ENCODE measurements around the gene RARRES2.
A peak's percentile ranks its signal among the peaks of the same experiment; 100 is the strongest.

Gene RARRES2

DNA sequence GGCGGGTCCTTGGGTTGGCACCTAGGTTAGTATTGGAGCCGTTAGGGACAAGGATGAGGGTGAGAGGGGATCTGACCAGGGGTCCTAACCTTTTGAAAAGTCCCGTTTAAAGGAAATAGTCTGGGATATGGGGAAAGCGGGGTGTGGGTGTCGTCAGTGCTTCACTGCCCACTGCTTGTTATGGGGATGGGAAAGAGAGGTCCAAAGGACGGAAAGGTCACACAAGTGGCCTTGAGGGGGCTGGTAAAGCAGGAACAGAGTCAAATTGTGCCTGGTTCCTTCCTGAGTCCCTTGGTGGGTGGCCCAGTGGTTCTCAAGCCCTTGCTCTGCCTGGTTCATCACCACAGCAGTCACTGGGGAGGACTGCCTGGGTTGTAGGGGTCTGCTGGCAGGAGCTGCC, 35.1 kb upstream of the RARRES2 start:
- FAIRE-seq: no peak

DNA sequence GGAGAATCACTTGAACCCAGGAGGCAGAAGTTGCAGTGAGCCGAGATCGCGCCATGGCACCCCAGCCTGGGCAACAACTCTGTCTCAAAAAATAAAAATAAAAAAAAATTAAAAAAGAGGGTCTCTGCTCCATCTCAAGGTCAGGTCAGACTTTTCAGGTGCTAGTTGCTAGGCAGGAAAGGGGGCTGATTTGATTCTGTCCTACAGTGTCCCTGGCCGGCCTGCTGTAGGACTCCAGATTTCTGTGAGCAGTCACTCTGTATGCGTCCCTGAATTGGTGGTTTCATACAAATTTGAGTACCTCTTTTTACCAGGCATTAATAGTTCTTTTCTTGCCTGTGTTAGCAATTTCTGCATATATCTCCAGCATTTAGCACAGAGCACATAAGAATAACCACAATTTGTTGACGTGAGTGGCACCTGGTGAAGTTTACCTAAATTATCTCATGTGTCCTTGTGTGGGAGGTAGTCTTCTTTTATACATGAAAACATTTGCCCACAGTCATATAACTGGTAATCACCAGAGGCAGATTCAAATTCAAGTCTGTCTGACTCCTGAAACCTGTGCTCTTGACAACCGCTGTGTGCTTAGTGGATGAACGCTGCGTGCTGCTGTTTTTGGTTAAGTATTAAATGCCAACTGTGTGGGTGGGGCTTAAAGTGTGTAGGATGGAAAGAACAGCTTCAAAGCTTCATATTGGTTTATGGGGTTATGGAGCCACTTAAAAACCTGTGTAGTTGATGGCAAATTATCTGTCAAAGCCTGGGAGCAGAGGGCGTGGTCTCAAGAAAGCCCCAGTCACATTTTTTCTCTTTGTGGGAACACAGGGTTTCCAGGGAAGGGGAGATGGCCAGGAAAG, 34.5 kb upstream of the RARRES2 start:
- FAIRE-seq: no peak

DNA sequence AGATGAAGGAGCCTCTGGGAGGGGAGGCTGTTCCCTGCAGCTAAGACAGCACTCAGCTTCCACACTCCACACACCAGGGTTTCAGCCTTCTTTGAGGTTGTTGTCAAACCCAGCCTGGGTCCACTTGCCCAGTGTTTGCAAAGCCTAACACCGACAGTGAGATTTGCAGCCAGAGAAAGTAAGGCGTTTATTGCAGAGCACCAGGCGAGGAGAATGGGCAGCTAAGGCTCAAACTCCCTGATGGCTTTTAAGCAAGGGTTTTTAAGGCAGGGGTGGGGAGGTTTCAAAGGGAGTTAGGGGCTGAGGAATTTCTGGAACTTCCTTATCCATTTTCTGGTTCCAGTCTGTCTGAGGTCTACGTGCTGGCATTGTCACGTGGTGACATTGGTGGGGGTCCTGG, 33.0 kb upstream of the RARRES2 start:
- FAIRE-seq: no peak

DNA sequence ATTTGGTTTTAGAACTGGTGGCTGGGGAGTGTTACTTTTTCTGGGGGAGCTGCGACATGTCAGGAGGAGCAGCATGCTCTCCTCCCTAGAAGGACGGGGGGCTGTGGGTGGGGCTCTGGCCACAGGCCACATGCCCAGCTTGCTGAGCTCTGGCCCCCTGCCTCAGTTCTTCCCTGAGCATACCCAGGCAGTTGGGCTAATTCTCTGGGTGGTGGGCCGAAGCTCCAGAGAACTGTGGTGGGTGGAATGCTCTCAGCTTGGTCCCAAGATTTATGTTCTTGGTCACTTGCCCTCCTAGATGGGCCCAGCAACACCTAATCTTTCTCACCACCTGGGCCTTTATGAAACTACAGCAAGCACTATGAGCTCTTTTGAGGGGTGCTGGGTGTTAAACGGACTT, 32.6 kb upstream of the RARRES2 start:
- no peak for FAIRE-seq

DNA sequence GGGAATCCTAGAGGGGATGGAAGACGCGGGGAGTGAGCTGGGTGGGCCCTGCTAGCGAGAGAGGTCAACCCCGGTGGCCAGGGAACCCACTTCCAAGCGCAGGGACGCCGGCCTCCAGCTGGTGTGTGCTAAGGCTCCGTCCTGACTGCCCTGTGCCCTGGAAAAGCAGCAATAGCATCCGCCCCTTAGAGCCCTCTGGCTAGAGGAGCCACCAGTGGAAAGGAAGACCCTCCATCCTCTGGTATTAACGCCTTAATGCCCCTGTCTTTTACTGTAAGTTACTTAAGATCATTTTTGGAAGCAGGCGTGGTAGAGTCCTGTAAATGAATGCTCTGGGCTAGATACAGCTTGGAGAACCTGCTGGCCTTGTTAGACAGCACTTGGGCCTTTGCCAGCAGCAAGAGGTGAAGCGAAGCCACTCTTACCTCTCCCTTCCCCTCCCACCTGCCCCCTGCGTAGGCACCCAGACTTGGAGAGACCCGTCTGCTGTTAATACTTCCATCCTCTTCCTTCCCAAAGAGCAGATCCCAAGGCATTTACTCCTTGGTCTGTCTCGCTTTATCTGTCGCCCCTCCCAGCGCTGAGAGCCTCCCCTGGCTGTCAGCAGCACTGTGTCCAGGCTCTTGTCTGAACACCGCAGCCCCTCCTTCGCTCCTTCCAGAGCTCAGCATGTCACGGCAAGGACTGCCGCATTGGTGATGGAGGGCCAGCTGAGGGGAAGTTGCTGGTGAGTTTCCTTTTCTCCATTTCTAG, 31.8 kb upstream of the RARRES2 start:
- no peak for FAIRE-seq

DNA sequence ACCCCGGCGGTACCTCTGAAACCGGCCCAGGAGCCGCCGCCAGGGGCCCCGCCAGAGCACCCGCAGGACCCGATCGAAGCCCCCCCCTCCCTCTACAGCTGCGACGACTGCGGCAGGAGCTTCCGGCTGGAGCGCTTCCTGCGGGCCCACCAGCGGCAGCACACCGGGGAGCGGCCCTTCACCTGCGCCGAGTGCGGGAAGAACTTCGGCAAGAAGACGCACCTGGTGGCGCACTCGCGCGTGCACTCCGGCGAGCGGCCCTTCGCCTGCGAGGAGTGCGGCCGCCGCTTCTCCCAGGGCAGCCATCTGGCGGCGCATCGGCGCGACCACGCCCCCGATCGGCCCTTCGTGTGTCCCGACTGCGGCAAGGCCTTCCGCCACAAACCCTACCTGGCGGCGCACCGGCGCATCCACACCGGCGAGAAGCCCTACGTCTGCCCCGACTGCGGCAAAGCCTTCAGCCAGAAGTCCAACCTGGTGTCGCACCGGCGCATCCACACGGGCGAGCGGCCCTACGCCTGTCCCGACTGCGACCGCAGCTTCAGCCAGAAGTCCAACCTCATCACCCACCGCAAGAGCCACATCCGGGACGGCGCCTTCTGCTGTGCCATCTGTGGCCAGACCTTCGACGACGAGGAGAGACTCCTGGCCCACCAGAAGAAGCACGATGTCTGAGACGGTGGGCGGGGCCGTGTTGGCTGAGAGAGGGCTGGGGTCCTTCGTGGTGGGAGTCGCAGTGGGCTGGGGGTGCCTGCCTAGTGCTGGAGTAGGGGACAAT, 31.0 kb upstream of the RARRES2 start:
- FAIRE-seq: no peak

DNA sequence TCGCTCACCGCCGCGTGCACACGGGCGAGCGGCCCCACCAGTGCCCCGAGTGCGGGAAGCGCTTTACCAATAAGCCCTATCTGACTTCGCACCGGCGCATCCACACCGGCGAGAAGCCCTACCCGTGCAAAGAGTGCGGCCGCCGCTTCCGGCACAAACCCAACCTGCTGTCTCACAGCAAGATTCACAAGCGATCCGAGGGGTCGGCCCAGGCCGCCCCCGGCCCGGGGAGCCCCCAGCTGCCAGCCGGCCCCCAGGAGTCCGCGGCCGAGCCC, 30.5 kb upstream of the RARRES2 start:
- no peak for FAIRE-seq

DNA sequence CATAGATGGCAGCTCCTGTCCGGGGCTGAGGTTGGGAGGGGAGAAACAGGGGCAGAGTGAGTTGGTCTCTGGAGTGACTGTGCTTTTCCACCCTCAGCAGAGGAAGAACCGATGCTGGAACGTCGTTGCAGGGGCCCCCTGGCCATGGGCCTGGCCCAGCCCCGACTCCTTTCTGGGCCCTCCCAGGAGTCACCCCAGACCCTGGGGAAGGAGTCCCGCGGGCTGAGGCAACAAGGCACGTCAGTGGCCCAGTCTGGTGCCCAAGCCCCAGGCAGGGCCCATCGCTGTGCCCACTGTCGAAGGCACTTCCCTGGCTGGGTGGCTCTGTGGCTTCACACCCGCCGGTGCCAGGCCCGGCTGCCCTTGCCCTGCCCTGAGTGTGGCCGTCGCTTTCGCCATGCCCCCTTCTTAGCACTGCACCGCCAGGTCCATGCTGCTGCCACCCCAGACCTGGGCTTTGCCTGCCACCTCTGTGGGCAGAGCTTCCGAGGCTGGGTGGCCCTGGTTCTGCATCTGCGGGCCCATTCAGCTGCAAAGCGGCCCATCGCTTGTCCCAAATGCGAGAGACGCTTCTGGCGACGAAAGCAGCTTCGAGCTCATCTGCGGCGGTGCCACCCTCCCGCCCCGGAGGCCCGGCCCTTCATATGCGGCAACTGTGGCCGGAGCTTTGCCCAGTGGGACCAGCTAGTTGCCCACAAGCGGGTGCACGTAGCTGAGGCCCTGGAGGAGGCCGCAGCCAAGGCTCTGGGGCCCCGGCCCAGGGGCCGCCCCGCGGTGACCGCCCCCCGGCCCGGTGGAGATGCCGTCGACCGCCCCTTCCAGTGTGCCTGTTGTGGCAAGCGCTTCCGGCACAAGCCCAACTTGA, 29.9 kb upstream of the RARRES2 start:
- FAIRE-seq: no peak

DNA sequence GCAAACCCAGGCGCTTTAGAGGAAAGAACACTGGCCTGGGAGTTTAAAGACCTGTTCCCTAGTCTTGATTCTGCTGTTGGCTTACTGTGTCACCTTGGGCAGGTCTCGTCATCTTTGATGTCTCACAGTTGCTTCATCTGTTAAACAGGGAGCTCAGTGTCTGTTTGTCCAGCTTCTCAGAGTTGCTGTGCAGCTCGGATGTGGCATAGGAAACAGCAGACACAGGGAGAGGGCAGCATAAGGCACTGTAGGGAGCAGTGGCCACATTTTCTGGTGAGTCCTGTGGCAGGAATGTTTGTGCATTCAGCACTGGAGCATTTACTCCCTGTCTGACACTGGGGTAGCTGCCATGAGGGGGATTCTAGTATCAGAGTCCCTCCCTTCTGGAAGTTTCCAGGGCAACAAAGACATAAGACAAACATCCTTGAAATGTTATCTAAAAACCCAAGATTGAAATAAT, 29.2 kb upstream of the RARRES2 start:
- FAIRE-seq: no peak

DNA sequence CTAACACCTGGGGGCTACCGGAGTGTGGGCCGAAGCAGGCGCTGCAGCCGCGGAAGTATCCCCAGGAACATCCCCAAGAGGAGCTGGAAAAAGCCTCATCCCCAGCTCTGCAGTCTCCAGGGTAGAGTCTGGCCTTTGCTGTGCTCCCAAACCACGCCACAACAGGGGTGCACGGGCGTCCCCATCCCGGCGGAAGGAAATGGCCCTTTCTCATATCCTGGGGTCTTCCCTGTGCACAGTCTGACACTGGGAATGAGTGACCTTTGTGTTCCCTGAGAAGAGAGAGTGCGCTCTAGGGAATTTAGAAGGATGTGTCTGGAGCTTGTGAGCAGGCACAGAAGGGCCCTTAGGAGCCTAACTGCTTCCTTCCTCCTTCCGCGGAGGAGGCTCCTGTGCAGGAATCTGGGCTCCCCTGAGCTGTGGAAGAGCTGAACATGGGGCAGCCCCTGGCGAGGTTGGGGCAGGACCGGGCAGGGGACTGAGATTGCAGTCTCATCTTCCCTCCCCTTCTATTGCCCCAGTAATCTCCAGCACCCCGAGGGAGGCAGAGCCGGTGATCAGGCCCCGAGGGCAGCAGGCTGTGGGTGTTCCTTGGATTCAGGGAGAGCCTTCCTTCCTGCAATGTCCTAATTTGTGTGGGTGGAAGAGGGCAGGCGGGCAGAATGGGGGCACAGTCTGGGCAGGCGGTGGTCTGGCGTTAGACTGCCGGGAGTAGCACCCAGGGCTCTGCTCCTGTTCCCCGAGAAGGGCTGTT, 28.5 kb upstream of the RARRES2 start:
- no peak for FAIRE-seq

DNA sequence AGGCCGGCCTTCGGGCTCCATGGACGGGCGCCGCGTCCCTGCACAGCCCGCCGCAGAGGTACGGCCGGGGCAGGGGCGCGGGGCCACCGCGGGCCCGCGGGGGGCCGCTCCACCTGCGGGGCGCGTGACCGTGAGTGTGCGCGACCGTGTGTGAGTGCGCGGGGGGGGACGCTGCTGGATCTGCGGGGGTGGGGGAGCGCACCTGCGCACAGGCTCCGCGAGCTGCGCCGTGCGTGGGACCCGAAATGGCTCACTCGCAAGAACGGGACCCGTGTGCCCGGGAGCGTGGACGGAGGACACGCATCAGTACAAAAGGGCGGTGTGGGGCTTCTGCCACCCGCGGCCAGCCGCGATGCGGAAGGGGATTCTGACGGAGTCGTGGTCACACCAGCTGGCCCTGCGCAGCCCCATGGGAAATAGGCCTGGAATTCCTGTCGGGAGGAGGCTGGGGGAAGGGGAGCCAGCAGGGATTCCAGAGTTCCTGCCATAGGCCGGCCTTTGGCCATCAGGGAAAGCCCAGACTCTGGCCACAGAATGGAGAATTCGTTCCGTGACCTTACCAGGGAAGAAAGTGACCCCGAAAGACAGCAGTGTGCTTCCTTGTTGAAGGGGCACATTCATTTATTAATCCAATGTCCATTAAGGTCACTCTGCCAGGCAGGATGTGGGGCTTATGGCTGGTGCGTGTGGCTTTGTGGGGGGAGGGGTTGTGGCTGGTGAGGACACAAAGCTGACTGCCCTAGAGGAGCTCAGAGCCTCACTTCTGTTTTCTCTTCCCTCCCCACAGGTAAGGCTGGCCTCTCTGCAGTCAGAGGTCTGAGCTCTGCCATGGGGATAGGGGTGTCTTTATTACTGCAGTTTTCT, 27.7 kb upstream of the RARRES2 start:
- FAIRE-seq: no peak

DNA sequence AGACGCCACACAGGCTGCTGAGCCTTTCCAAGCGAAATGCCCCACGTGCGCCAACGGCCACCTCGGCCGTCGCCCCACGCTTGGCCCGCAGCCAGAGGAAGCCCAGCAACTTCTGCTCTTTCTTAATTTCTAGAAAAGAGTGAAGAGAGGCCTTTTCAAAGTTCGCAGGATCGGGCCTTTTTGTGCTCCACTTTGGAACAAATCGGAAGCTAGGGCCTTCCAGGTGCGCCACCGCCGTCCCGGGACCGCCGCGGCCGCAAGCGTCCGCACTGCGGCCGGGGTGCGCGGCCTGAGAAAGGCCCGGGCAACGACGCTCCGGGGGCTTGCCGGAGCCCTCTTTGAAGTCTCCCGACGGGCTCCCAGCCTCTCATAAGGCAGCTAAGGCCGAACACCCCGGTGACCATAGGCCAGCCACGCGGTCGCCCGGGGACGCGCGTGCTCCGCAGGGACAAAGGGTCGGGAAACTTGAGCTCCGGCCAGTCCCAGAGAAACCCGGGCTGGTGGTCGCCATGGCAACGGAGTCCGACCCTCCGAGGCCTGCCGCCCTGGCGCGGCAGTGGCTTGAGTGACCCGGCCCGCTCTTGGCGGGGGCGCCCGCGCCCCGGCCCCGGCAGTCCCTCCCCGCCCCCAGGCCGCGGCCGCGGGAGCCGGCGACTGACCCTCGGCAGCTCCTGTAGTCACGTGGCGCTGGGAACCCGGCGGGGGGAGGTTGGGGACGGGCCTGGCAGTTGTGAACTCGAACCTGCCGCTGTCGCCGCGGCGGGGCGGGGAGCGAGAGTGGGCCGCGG, 26.9 kb upstream of the RARRES2 start, which contains the start of gene REPIN1:
Gene REPIN1, plus strand, starts transcription at position 727 of the 788 bp plus-strand sequence. CDS start 890 bp downstream, outside the sequence.
- no peak for FAIRE-seq

DNA sequence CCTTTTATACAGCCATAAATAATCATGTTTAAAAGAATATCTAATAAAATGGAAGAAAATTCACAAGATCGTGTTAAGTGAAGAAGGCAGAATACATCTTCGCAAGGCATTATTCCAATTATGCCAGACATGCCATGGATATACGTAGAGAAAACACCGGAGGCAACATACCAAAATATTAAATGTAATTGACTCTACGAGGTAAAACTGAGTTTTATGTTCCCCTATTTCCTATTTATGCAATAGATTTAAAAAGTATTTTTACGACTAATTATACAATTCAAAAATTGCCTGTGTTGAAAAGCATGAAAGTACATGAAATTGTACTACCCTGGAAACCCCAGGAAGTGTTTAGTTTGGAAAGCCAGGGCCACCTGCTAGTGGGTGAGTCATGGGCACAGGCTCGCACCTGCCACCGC, 26.3 kb upstream of the RARRES2 start:
- FAIRE-seq: peak; percentile 81

DNA sequence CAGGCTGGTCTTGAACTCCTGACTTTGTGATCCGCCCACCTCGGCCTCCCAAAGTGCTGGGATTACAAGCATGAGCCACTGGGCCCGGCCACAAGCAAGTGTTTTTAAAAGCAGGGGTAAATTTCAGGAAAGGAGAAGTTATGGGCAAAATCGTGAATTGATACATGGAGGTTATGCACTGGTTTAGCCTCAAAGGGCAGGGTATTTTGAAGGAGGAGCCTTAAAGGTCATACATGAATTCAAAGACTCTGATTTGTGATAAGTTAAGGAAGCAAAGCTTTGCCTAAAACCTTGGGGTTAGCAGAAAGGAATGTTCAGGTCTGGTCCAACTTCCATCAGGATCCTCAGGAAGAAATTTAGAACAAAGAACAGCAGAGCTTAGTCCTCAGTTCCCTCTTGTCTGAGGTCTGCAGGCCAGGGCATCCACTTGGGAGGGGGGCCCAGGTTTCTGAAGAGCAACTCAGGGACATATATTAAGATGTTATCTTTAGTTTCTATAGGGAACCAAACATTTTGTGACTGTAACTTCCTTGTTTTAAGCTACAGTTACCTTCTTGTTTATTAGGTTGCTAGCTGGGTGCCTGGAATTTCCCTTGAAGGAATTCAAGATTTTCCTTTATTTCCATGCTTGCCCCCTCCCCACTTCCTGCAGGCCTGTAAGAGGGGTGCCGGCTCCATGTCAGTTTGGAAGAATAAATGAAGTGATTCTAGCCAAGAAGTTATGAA, 24.4 kb upstream of the RARRES2 start:
- FAIRE-seq: no peak

DNA sequence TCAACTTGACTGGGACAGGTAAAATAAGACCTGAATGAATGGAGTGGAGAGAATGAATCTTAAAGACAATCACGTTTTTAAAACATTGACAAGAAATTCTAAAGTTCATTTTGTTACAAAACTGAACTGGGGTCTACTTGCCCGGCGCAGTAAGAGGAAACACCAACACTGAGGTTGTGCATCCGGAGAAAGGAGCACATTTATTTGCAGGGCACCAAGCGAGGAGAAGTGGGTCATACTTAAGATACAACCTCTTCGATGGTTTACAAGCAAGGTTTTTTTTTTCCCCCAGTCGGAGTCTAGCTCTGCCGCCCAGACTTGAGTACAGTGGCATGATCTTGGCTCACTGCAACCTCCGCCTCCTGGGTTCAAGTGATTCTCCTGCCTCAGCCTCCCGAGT, 23.8 kb upstream of the RARRES2 start:
- FAIRE-seq: no peak

DNA sequence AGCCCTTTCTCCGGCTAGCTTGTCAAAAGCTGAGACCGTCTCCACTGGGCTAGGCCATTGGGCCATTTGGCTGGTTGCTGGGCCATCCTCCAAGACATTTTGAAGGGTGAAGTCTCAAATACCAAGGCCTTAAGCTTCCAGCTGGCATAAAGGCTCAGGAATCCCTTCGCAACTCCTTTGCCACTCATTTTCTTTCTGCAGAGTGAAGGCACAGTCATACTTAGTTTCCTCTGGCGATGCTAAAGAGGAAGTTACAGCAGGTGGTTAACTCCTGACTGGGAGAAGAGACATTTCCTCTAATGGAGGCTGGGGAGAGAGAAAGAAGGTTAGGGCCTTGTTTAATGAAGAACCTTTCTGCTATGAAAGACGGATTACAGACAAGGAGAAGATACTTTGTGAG, 22.4 kb upstream of the RARRES2 start:
- no peak for FAIRE-seq

DNA sequence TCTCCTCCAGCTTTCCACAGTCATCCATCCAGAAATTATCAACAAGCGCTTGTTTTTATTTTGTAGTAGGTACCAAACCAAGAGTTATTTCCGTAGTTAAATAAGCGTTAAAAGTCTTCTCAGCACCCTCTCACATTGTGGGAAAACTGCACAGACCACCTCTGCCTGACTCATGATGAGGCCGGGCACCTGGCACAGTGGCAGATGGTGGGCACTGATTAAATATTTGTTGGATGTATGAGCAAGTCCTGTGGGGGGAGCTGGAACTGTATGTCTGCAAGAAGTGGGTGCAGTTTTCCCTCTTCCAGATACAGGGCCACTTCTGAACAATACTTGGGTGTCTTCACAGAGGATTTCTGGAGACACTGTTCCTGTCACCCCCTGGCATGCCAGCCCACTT, 21.9 kb upstream of the RARRES2 start:
- FAIRE-seq: no peak

DNA sequence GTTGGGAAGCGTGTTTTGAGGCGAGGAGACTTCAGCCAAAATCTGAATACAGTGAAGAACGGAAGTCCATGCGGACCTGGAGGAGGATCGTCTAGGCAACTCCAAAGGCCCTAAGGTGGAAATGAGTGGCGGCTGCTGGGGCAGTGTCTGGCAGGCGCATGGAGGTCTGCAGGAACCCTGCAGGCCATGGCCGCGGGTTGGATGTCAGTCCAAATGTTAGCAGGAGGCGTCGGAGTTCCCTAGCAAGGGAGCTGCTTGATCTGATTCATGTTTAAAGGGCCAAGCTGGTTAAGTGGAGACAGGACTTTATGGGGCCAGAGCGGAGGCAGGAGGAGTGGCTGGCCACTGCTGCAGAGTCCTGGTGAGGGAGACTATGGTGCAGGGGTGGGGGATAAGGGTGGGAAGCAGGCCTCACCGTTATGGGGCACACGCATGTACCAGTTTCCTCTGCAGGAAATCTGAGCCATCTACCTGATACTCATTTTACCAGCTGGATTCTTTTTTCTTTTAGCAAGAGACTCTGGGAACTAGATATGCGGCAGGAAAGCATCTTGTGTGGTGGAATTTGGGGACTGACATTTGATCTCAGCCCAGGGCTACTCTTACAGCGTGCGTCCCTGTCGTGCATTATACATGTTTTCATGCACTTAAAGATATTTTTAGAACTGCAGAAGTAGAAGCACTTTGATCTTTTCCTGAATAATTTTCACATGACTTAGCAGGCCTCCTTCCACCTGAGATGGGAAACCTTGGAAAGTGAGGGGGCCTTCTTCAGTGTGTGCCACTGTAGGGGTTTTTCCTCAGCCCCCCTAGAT, 20.6 kb upstream of the RARRES2 start:
- FAIRE-seq: no peak

Measured in islet of Langerhans (tissue), 1 donor.